NCI-H748 treated with DMSO at 0.1 percent for 48 hours (cell line): Measurements from ENCODE around the gene ZNF471.
A peak's percentile ranks its signal among the peaks of the same experiment; 100 is the strongest.

Experiments used
- DNase-seq: peaks from one replicate; lab custom pipeline; 2025; lab: John Stamatoyannopoulos, UW

ZNF471 gene

DNA sequence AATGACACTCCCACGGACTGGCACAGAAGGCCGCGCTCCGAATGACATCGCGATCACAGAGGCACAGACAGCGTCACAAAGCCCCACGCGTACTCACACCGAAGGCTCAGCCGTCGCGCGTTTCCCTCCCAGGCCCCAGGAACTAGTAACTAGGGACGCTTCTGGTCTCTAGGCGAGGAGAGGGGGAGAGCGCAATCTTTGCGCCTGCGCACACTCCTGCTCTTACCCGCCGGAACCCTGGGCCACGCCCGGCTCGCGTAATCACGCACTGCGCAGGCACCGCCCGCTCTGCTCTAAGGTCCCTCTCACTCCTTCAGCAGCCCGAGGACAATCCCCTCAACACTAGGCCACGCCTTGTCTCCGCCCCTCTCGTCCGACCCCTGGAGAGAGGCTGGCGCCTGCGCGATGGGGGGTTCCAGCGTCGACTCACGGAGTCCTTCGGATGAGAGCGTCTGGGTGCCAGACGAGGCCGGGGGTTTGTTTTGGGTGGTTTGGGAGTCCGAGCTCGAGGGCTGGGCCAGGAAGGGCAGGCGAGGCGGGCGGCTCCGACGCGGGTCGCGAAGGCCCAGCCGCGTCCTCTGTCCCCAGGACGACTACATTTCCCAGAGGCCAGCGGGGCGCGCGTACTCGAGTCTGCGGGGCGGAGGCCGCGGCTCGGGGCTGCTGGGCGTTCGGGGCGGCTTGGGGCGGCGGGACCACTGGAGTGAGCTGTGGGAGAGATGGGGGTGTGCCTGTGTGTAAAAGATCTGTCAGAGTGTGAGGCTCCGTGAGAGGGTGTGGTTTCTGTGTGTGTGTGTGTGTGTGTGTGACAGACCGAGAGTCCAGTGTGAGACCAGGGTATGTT, at the start of gene ZNF471:
TSS of gene ZNF471 (plus strand) at position 410 of the 844 bp plus-strand sequence. CDS start 3,717 bp downstream, outside the sequence.
- peak; percentile 99 for DNase-seq

DNA sequence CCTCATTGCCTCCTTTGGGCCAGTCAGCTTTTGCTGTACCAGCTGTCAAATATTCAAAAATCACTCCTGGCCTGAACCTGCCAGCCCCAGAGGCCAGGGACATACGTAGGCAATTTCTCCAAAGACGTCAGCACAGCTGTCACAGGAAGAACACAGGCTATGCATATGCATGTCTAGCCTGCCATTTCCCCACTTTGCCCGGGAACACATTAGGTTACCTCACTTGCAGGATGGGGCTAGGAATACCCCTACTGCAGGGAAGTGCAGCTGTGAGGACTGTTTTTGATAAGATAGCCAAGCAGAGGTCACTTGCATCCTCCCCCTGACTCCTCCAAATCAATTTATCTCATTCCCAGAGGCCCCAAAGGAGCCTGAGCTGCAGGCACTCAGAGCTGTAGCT, 33.3 kb upstream of the ZNF471 start:
- DNase-seq, result no peak

DNA sequence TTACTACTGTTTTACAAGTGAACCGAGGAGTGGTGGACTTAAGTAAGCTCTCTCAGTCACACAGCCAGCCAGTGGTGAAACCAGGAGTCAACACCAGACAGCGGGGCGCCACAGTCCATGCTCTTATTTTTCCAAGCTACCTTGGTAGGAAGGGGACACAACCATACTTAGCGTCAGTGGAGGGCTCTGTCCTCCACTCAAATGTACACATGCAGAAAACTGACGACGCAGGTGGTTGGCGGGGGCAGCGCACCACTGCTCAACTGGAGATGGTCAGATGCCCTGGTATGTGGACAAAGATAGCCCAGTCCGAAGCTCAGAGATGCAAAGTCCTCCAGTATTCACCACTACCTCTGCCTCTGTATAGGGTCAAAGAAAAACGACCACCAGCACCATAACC, 31.6 kb upstream of the ZNF471 start:
- DNase-seq, result no peak

DNA sequence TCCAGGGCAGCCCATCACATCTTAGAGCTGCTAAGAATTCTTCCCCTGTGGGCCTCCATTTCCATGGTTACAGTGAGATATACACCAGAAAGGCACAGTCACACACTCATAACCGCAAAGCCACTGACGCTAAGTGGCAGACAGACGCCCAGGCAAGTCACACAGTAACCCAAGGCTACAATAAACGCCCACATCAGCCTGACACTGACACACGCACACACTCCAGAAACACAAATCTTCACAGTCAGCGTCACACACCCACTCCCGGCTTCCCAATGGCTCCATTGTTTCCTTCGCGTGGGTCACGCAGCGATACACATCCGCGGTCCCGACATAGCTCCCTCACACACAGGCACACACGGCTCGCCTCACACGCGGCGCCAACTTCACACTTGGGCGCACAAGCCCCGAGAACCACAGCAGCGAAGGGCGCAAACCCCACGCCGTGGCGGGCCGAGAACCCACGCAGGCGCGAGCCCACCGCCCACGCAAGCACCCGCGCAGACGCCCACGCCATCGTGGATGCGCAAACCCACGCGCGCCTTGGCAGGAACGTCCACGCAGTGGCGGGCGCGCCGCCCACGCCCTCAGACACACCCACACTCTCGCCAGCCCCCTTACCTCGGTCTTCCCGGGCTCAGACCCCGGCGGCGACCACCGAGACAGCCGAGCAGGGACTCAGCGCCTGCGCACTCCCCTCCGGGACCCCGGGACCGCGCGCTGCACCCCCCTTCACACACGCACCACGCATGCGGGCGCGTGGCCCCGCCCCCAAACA, 30.8 kb upstream of the ZNF471 start, which contains the start of gene ZNF667:
TSS of gene ZNF667 (minus strand) at position 695 of the 778 bp plus-strand sequence. CDS start 14,975 bp downstream, outside the sequence.
- no peak for DNase-seq

DNA sequence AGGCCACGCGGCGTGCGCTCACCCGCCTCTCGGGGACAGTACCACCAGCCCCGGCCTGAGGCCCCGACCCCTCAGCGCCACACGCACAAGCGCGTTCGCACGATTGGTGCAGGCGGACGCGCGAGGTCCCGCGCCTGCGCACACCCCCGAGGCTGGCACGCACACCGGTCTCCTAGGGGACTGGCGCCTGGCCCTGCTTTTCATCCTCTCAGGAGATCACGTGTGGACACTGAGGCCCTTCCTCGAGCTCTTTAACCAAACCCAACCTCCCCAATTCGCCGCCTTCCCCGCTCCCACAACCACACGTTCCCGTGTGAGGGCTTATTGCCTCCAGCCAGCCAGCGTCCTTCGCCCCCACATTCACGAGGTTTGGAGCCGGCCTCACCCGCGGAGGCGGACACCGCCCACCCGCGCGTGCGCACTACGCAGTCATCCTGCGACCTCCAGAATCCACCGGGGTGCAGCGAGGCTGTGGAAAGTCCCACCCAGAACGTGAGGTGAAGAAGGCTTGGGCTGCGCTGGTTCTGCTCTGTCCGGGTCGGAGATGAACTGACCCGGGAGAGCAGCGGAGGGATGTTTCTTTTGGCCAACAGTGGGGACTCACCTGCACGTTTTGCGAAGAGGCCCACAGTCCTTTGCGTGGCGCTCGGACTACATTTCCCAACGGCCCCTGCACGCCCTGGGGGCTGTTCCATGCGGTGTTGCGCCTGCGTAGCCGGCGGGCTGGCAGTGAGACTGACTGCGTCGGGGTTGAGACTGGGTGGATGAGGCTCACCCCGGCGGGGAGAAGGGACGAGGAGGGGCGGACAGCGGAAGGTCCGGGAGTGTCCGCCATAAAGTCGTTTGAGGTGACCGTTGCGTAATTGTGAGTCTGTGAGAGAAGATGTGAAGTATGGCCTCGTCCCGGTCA, 30.0 kb upstream of the ZNF471 start:
- DNase-seq, result peak; percentile 69

DNA sequence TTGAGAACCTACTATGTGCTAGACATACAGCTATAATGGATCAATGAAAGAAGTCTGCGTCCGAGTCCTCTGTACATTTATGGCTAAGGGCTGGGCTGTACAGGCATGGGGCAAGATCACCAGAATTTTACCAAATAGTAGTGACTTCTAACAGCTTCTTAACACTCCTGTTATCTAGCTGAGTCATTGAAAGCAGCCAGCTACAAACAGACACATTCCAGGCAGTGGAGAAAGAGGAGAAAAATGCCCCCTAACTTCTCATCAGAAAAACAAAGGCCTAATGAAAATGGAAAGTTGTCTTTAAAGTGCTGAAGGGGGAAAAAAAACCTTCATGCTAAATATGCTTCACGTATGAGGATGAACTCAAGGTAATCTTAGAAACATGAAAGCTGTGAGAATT, 16.3 kb upstream of the ZNF471 start:
- no peak for DNase-seq

DNA sequence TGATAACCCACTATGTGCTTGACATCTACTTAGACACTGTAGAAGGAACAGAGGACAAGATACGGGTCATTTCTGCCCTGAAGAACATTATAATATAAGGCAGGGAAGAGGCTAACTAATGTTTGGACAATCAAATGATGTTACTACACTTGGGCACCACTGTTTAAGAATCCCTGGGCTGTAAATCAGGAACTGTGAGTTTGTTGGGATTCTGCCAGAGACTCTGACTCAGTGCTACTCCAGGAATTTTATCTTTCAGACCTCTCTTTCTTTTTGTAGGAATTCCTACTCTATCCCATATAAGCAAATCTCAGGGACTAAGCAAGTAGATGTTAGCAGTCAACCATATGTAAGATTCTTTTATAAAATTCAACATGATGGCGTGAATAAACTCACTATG, 3.1 kb upstream of the ZNF471 start:
- no peak for DNase-seq

DNA sequence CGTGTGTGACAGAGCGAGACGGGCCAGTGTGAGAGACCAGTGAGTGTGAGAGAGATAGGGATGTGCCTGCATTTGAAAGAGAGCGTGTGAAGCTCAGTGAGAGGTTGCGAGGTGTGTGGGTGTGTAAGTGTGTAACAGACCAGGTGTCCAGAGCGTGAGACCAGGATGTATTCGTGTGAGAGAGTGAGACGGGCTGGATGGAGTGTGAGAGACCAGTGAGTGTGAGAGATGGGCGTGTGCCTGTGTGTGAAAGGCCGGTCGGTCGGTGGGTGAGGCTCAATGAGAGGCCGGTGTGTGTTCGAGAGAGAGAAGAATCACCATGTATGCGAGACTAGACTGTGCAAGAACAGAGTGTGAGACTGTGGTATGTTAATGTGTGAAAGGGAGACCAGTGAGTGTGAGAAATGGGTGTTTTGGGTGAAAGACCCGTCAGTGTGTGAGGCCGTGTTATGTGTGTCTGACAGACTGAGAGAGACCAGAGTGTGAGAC, 679 bp downstream of the ZNF471 start:
- no peak for DNase-seq

DNA sequence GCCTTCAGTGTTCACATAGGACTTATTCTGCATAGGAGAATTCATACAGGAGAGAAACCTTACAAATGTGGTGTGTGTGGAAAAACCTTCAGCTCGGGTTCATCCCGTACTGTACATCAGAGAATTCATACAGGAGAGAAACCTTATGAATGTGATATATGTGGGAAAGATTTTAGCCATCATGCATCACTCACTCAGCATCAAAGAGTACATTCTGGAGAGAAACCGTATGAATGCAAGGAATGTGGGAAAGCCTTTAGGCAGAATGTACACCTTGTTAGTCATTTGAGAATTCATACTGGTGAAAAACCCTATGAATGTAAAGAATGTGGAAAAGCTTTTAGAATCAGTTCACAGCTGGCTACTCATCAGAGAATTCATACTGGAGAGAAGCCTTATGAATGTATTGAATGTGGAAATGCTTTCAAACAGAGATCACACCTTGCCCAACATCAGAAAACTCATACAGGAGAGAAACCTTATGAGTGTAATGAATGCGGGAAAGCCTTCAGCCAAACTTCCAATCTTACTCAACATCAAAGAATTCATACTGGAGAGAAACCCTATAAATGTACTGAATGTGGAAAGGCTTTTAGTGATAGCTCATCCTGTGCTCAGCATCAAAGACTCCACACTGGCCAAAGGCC, 17.7 kb downstream of the ZNF471 start:
- DNase-seq, result no peak

DNA sequence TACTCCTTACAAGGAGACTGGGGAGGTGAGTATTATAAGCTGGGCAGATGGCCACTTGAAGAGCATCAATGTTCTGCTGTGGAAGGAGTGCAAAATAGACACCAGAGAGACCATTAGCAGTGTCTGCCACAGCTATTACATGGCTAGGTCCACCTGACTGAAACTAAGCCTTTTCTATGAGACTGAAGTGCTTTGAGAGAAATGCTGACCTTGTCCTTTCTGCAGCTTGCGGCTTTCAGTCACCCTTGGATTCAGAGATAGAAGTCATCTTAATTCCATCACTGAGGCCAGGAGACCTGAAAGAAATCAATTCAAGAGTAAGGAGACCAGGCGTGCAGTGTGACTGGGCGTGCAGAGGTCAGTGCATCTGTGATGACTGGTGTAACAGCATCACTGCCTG, 29.8 kb downstream of the ZNF471 start:
- DNase-seq, result no peak

DNA sequence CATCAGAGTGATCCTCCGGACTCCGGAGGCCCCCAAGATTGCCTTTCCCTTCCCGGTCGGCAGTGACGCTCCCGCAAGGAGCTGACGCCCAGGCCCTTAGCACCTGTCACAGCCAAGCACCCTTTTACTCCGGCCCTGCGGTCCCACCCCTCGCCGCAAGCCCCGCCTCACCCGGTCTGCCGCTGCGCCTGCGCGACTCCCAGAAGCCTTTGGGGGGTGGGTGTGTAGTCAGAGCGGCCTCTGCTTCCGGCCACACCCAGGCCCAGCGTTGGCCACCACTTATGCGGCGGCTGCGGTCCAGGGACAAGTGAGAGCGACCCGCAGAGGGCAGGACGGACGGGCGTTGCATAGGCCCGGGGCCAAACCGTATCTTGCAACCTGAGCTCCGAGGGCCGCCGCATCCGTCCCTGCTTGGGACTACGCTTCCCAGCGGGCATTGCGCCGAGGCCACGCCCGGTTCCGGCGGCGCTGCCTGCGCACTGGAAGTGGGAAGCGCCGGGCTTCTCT, 30.7 kb downstream of the ZNF471 start:
- DNase-seq, result peak; percentile 92

DNA sequence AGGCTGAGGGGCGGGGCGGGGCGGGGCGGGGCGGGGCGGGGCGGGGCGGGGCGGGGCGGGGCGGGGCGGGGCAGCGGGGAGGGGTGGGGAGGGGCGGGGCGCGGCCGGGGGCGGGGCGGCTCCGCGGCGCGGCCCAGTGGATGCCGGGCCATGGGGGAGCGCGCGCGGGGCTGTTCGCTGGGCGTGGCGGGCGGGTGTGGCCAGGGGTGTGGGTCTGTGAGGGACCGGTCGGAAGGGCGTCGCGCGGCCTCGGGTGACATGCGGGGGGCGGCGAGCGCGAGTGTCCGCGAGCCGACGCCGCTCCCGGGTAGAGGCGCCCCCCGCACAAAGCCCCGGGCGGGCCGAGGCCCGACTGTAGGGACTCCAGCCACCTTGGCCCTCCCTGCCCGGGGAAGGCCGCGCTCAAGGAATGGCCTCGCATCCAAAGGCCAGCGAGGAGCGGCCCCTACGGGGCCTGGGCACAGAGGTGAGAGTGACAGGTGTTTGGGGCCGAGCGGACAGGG, 31.2 kb downstream of the ZNF471 start, which contains the start of gene ZFP28:
TSS of gene ZFP28 (plus strand) at position 188 of the 503 bp plus-strand sequence. CDS start at position 259, 71 bp downstream.
- peak; percentile 73 for DNase-seq

DNA sequence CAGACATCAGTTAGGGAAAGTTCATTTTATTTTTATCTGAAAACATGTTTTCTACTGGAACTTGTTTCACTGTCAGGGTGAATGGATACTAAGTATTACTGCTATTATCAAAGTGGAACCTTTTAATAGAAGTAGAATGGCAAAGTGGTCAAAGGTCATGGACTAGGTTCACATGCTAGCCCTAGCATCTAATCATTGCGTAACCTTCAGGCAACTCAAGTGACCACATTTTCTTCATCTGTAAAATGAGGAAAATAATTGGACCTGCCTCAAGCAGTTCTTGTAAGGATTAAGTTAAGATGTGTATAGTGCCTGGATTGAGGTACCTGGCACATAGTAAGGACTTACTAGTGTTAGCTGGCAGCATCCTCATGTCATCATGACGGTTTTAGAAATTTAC, 36.1 kb downstream of the ZNF471 start:
- no peak for DNase-seq

DNA sequence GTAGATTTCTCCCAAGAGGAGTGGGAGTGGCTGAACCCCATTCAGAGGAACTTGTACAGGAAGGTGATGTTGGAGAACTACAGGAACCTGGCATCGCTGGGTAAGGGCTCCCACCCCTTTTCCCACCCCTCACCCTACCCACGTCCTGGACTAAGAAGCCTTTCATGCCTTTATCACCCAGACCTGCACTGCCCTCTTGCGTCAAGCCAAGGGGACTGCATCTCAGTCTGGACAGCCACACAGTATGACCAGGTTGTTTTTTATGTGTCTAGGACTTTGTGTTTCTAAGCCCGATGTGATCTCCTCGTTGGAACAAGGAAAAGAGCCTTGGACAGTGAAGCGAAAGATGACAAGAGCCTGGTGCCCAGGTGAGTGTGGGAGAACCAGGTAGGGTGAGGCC, 39.9 kb downstream of the ZNF471 start:
- no peak for DNase-seq

DNA sequence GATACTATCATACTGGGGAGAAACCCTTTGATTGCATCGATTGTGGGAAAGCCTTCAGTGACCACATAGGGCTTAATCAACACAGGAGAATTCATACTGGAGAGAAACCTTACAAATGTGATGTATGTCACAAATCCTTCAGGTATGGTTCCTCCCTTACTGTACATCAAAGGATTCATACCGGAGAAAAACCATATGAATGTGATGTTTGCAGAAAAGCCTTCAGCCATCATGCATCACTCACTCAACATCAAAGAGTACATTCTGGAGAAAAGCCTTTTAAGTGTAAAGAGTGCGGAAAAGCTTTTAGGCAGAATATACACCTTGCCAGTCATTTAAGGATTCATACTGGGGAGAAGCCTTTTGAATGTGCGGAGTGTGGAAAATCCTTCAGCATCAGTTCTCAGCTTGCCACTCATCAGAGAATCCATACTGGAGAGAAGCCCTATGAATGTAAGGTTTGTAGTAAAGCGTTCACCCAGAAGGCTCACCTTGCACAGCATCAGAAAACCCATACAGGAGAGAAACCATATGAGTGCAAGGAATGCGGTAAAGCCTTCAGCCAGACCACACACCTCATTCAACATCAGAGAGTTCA, 46.7 kb downstream of the ZNF471 start:
- DNase-seq, result no peak

DNA sequence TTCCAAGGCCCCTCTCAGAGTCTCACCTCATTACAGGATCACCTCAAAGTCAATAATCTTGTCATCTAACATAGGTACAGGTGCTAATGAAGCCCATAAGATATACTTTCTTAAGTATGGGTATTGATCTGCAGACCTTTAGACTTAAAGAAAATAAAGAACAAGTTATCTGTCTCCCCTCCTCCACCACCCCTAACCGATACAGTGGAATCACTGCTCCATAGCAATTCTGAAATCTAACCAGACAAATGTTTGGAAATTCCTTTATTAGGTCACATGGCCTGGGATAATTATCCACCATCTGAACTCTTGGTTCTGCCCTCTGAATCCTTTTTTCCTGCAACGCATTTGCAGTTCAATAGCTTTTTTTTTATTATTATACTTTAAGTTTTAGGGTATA, 55.1 kb downstream of the ZNF471 start:
- DNase-seq, result no peak

DNA sequence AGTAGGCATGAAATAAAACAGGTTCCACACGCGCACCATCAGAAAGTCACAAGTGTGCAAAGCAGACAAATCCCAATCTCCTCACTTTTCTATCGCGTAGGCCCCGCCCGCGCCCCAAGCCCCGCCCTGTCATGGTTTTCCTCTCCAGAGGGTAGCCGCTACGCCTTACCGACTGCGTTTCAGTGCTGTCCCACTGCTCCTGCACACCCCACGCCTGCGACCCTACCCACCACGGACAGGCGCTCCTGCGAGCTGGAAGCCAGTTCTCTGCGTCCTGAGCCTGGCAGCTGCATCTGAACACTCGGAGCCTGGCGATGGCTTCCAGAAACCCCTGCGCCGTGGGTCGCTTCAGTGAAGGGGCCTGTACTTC, 59.2 kb downstream of the ZNF471 start:
- peak; percentile 41 for DNase-seq

DNA sequence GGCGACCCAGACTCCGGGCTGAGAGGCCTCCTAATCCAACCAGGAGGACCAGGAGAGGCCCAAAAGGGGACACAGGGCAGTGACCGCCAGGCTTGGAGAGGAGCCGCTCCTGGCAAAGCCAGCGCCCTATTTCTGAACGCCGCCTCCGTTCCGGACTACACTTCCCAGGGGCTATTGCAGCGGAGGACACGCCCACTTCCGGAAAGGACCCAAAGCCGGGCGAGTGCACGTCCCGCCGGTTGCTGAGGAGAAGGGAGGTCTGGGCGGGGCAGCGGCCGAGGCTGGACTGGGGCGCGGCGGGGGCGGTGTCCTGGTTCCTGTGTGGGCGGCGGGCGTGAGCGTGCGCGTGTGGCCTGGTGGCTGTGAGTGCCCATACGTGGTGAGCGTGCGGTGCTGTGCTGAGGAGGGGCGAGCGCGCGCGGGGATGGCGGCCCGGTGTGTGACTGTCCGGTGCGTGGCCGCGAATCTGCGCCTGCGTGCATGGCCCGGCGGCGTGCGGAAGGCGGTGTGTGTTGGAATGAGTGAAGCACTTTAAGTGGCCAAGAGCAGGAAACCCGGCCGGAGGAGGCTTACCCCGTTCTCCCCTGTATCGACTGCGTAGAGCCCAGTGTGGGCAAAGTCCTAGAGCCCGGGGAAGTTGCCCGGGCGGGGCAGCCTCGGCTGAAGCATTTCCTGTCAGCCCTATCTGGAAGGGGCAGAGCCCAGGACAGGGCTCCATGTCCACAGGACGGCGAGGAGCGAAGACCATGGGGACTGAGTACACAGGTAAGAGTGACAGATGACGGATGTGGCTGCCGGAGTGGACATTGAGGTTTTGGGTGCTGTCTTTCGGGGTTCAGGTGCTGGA, 59.8 kb downstream of the ZNF471 start, which contains the start of gene ZNF470:
TSS of gene ZNF470 (plus strand) at position 195 of the 847 bp plus-strand sequence. CDS start 2,844 bp downstream, outside the sequence.
- peak; percentile 93 for DNase-seq

DNA sequence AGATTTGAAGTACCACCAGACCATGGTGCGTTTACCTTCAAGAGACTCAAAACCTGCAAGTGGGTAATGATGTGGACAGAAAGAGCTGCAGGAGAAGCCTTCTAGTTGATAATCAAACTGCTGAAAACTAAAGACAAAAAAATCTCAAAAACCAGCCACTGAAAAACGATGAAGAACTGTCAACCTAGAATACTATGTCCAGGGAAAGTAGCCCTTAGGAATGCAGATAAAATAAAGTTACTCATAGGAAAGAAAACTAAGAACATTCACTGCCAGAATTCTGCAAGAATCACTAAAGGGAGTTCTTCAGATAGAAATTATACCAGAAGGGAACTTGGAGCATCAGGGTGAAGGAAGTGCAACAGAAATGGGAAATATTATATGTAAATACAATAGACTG, 64.9 kb downstream of the ZNF471 start:
- no peak for DNase-seq
